HG02610 (cell line): ENCODE results near the gene RAC2.
A peak's percentile ranks its signal among the peaks of the same experiment; 100 is the strongest.
"Not testable (repeated sequence)": the region's sequence is repeated elsewhere in the genome, so short reads cannot be mapped to it uniquely, and the experiment has no call there.

ENCODE experiments used
- ATAC-seq: cut with Tn5 transposase; IDR thresholded peaks from one replicate; pipeline ENCODE4 v1.9.1; 2021; ENCODE audit warnings: mild to moderate bottlenecking, moderate library complexity; ENCODE audit not compliant: unreplicated experiment

Gene RAC2

DNA sequence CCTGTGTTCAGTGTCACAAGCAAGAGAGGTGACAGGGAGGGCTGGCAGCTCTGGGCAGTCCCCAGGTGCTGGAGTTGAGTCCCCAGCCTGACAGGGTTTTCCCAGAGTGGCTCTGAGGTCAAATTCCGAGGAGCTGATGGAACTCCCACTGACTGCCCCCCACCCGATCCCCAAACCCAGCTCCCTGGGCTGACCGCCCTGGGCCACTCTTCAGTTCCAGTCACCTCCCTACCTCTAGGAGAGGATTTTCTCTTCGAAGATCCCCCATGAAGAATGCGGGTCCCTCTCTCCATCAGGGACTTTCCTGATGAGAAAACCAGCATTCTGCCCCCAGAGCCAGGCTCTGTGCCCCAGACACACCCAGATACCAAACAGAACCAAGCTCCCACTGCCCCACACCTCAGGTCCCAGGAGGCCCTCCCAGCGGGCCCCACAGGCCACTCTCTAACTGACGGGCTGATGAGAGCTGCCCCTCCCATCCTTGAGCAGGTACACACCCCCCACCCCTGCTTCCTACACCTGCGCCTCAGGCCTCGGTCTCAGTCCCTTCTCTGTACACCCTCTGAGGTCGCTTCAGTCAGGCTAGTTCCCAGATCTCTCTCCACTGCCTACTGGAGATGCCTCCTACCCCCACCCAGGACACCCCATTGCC is 12.1 kb upstream of the RAC2 start:
- no peak for ATAC-seq

GRCh38 chr22:37255558-37256006 is 11.5 kb upstream of the RAC2 start:
- no peak for ATAC-seq

DNA sequence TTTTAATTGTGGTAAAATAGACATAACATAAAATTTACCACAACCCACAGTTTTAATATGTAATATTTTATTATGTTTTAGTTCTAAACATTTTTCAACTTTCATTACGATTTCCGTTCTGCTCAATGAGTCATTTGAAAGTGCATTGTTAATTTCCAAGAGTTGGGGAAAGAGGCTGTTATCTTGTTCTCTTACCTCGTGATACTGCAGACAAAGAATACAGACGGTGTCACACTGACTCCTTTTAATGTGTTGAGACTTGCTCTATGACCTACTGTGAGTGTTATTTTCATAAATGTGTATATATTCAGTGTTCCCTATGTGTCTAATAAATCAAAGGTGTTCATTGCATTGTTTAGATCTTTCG is 10.8 kb upstream of the RAC2 start:
- no peak for ATAC-seq

DNA sequence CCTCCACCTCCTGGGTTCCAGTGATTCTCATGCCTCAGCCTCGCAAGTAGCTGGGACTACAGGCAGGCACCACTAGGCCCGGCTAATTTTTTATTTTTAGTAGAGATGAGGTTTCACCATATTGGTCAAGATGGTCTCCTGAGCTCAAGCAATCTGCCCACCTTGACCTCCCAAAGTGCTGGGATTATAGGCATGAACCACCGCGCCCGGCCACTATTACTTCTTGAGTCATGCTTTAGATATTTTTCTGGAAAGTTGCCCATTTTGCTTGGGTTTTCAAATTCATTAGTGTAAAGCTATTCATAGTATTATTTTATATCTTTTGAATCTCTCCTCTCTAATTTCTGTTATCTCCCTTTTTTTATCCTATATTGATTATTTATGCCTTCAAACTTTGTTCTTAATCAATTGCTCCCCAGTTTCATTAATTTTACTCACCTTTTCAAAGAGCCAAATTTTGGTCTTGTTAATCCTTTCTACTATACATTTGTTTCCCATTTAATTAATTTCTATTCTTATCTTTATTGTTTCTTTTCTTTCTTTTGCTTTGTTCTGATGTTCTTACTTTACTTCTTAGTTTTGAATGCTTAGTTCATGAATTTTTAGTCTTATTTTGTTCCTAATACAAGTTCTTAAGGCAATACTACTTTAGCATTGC is 10.3 kb upstream of the RAC2 start:
- ATAC-seq = no peak

DNA sequence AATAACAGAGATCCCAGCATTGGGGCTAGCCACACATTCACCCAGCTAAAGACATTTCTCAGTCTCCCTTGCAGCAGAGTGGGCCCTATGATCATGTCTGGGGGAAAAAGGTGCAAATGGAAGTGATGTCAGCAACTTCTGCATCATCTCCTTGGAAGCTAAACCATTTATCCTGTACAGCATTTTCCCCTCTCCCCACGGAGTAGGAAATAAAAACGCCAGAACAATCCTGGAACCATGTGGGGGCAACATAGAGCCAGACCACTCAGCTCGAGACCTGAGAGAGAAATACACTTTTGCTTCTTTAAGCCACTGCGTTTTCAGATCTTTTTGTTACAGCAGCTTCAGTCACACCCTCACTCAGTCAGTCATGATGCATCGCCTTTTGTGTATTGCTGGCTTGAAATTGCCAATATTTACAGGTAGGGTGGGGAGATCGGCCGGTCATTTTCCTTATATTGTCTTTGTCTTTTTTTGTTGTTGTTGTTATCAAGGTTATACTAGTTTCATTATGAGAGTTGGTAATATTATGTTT is 9.1 kb upstream of the RAC2 start:
- ATAC-seq = no peak

- ATAC-seq = not testable (repeated sequence)
Measured at GRCh38 chr22:37251836-37252235, 7.8 kb upstream of the RAC2 start.

DNA sequence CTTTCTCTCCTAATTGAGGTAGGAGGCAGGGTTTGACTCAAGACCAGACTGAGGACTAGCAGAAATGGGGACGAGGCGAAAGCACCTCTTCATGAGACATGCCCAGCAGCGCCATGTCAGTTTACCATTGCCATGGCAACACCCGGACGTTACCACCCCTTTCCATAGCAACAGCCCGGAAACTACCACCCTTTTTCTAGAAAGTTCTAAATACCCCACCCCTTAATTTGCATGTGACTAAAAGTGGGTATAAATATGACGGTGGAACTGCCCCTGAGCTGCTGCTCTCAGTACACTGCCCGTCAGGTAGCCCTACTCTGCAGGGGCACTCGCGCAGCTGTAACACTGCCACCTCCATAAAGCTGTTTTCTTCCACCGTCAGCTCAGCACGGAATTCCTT is 5.9 kb upstream of the RAC2 start:
- no peak for ATAC-seq

GRCh38 chr22:37248251-37248650 is 4.2 kb upstream of the RAC2 start:
- no peak for ATAC-seq

GRCh38 chr22:37245740-37246139 is 1.7 kb upstream of the RAC2 start:
- ATAC-seq = no peak

DNA sequence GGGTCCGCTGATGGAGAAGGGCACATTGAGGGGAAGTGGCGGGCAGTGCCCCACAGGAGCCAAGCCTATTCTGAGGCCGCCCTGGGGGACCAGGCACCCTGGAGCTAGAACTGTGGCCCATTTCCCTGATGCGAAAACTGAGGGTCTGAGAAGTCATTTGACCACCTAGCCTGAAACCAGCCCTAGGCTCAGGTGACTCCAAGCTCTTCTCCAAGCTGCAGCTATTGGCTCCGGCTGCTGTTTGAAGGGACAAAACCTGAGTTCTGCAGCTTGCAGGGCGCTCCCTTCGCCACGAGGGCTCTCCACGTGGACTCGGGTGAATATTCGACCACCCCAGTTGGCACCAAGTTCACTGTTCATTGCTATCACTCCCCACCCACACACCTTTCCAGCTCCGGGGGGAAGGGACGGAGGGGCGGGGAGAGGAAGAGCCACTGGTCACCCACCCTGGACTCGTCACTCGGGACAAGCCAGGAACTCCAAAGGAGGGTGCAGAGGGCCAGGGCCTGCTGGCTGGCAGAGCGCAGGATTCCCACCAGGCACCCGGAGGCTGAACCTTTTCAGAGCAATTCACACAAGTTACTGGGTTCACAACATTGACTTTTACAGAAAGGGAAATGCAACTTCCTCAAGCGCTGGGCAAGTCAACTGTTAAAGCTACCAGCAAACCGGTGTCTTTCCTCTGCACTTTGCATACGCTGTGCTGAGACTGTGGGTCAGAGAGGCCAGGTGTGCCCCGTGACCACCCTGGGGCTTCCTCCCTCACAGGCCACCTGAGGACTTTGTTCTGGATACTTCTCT is 1.1 kb upstream of the RAC2 start:
- ATAC-seq = no peak

GRCh38 chr22:37243402-37244113 is 511 bp downstream of the RAC2 start:
- no peak for ATAC-seq

DNA sequence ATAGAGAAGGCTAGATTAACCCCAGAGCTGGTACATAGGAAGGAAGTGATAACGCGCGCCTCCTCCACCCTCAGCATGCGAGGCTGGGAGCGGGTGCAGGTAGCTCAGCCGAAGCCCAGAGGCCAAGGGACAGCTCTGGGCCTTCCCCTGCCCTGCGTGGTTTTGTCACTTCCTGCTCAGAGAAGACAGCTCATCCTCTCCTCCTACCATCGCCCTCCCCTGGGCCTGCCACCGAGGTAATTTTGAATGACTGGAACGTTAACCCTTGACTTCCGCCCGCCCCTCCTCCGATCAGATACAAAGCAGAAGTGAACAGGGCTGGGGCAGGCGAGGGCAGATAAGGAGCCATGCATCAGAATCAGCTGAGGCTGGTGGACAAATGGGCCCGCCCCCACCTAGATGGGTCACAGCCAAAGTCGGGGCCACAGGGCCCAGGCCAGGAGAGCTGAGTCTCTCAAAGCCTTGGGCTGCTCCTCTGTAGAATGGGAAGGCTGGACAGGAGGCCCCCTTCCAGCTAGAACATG is 1.6 kb downstream of the RAC2 start:
- peak; percentile 67 for ATAC-seq

- ATAC-seq = no peak
Measured at GRCh38 chr22:37241351-37242142, 2.5 kb downstream of the RAC2 start.

DNA sequence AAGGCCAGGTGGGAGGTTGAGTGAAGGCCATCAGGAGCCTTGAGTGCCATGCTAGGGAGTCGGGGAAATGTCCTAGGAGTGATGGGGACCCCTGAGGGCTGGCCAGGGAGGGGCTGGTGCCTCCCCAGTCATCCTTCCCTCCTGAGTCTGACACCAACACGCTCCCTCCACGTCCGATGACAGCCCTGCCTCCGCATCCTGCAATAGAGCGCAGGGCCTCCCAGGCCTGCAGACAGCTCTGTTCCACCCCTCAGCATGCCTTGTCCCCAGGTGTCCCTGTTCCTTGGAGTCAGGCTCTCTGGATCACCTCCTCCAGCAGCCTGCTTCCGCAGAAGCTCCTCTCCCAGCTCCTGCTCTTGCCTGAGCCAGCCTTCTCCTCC is 3.1 kb downstream of the RAC2 start:
- no peak for ATAC-seq

GRCh38 chr22:37240240-37240940 is 3.7 kb downstream of the RAC2 start:
- no peak for ATAC-seq

DNA sequence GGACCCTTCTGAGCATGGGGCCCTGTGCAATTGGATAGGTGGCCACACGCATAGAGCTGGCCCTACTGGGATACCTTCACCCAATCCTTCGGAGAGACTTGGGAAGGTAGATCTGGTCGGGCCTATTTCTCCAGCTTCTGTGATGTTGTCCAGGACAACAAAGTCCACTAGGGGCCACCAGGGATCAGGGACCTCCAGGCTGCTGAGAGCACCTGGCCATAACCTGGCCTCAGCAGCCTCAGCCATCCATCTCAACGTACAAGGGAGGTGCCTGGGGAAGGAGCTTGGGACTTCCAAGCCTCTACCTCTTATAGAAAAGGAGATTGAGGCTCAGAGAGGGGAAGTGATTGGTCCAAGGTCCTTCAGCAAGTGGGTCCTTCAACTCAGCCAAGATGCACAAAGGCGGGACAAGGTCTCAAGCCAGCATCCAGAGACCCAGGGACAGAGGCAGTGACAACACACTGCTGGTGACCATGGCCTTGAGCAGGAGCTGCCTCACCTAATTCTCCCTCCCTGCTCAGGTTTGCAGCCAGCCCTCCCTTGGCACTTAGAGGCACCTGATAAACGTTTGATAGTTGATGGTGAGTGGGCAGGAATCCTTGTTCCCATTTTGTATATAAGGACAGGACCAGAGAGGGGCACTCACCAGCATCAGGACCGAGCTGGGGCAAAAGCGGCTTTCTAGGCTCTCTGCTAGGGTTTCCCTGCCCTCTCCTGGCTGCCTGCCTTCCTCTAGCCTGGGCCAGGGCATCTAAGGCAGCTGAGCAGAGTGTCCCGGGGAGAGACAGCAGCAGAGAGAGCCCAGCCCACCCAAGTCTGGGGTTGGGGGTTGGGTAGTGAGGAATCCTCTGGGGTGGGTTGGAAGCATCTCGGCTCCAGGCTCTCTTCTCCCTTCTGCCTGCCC is 4.5 kb downstream of the RAC2 start:
- no peak for ATAC-seq

DNA sequence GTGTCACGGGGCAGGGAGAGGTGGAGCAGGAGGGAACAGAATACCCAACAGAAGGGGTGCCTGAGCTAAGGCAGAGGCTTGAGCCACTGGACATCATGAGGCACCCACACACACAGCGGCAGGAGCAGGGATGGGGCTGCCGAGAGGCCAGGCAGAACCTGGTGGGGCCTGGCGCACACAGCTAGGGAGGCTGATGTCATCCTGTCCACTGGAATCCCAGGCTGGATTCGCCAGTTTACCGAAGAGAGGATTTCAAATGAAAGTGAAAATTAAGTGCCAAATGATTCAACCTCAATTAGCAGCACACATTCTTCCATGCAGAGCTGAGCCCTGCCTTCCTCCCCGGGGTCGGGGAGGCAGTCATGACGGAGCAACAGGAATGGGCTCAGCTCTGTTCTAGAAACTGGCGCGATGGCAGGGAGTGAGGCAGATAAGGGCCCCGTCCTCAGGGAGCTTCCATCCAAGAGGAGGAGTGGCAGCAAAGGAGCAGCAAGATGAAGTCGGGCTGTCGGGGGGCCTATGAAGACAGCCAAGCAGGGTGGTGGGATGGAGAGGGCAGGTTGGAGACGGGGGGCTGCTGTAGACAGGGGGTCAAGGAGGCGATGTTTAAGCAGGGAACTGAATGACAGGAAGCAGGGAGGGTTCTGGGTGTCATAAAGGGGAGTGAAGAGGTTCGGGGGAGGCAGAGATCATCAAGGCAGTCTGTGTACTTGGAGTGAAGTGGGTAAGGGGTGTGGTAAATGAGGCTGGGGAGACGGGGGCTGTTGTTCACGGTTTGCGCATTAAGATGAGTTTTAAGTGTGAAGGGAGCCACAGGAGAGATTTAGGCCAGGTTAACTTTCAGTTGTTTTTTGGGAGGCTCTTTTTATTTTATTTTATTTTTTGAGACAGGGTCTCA is 6.4 kb downstream of the RAC2 start:
- ATAC-seq = no peak
